ENCODE measurements around the gene INTS6. TPM values are rescaled to one million over a fixed set of nuclear protein-coding genes. Genes with fewer than 3 reads are reported as not detected.

The INTS6 gene
- total and polyA plus RNA-seq, 7 experiments from 2014 or later: 23.7 to 67.0 (median 61.9) TPM

- Mint-ChIP-seq H3K4me3 (no peak overlapping the region), H3K36me3 (peaks cover 0 to 3% (median 0%) of the 10 kb centered on the region in 5 donors), H3K27me3 (no peaks in the 10 kb centered on the region), H3K4me1 (peaks cover 0 to 8% (median 0%) of the 10 kb centered on the region in 7 donors), H3K27ac (no peak overlapping the region), H3K9me3 (no peaks in the 10 kb centered on the region)
- intact Hi-C loops (cut with micrococcal nuclease): no loop called here
- no peaks in the 10 kb centered on the region for H3K36me3 ChIP-seq (ENCODE audit: control insufficient read depth in 2 of 3, insufficient read depth in 3 of 3, low read length in 3 of 3)
- no peak for ATAC-seq
- DNase-seq: no peak
- no peaks in the 10 kb centered on the region for H3K9me3 ChIP-seq (ENCODE audit: control insufficient read depth in 2 of 3, low read length in 3 of 3)
- no peak overlapping the region for H3K4me3 ChIP-seq (ENCODE audit: low read length)
- H3K27ac ChIP-seq (ENCODE audit: low read depth, low read length): no peak overlapping the region
- no peaks in the 10 kb centered on the region for H3K27me3 ChIP-seq (ENCODE audit: control insufficient read depth in 2 of 2, insufficient read depth in 2 of 2, low read length in 2 of 2)
- ChIA-PET POLR2A (no interaction called here), CTCF (no interaction called here)
- no peaks in the 10 kb centered on the region for H3K4me1 ChIP-seq (ENCODE audit: control insufficient read depth in 2 of 2, insufficient read depth in 2 of 2, low read length in 2 of 2)
These were observed 111.0 kb downstream of the INTS6 start for GRCh38 chr13:51341791-51342190.

GRCh38 chr13:51341232-51341631 lies 111.6 kb downstream of the INTS6 start:
- H3K27ac Mint-ChIP-seq: no peak overlapping the region
- peaks cover 0 to 3% (median 0%) of the 10 kb centered on the region in 5 donors for H3K36me3 Mint-ChIP-seq
- no peaks in the 10 kb centered on the region for H3K27me3 Mint-ChIP-seq
- Histone ChIP-seq H3K36me3 (ENCODE audit: control insufficient read depth in 2 of 3, insufficient read depth in 3 of 3, low read length in 3 of 3) (no peaks in the 10 kb centered on the region), H3K27me3 (ENCODE audit: control insufficient read depth in 2 of 2, insufficient read depth in 2 of 2, low read length in 2 of 2) (no peaks in the 10 kb centered on the region), H3K27ac (ENCODE audit: low read depth, low read length) (no peak overlapping the region), H3K9me3 (ENCODE audit: control insufficient read depth in 2 of 3, low read length in 3 of 3) (no peaks in the 10 kb centered on the region), H3K4me1 (ENCODE audit: control insufficient read depth in 2 of 2, insufficient read depth in 2 of 2, low read length in 2 of 2) (no peaks in the 10 kb centered on the region), H3K4me3 (ENCODE audit: low read length) (no peak overlapping the region)
- no peak overlapping the region for H3K4me3 Mint-ChIP-seq
- intact Hi-C loops (cut with micrococcal nuclease): no loop called here
- ChIA-PET CTCF (no interaction called here), POLR2A (no interaction called here)
- DNase-seq: no peak
- no peaks in the 10 kb centered on the region for H3K9me3 Mint-ChIP-seq
- H3K4me1 Mint-ChIP-seq: peaks cover 0 to 8% (median 0%) of the 10 kb centered on the region in 7 donors
- peak; percentile 20 for ATAC-seq

GRCh38 chr13:51339952-51340732 lies 112.7 kb downstream of the INTS6 start:
- peaks cover 0 to 2% (median 0%) of the 10 kb centered on the region in 5 donors for H3K36me3 Mint-ChIP-seq
- ChIA-PET POLR2A (no interaction called here), CTCF (no interaction called here)
- Histone ChIP-seq H3K4me3 (ENCODE audit: low read length) (no peak overlapping the region), H3K27me3 (ENCODE audit: control insufficient read depth in 2 of 2, insufficient read depth in 2 of 2, low read length in 2 of 2) (no peaks in the 10 kb centered on the region), H3K27ac (ENCODE audit: low read depth, low read length) (no peak overlapping the region), H3K36me3 (ENCODE audit: control insufficient read depth in 2 of 3, insufficient read depth in 3 of 3, low read length in 3 of 3) (no peaks in the 10 kb centered on the region), H3K9me3 (ENCODE audit: control insufficient read depth in 2 of 3, low read length in 3 of 3) (no peaks in the 10 kb centered on the region), H3K4me1 (ENCODE audit: control insufficient read depth in 2 of 2, insufficient read depth in 2 of 2, low read length in 2 of 2) (no peaks in the 10 kb centered on the region)
- no peak for DNase-seq
- H3K27ac Mint-ChIP-seq: no peak overlapping the region
- peaks cover 0 to 8% (median 0%) of the 10 kb centered on the region in 7 donors for H3K4me1 Mint-ChIP-seq
- no peaks in the 10 kb centered on the region for H3K27me3 Mint-ChIP-seq
- no peak overlapping the region for H3K4me3 Mint-ChIP-seq
- intact Hi-C loops (cut with micrococcal nuclease): no loop called here
- no peaks in the 10 kb centered on the region for H3K9me3 Mint-ChIP-seq
- ATAC-seq: no peak

- Mint-ChIP-seq H3K36me3 (peaks cover 0 to 5% (median 0%) of the 10 kb centered on the region in 5 donors), H3K27me3 (no peaks in the 10 kb centered on the region), H3K4me1 (peaks cover 0 to 8% (median 0%) of the 10 kb centered on the region in 7 donors), H3K9me3 (no peaks in the 10 kb centered on the region), H3K4me3 (no peak within 1 kb of the TSS), H3K27ac (no peak within 1 kb of the TSS)
- DNase-seq (no peak), ATAC-seq (no peak)
- Histone ChIP-seq H3K4me3 (ENCODE audit: low read length) (no peak within 1 kb of the TSS), H3K36me3 (ENCODE audit: control insufficient read depth in 2 of 3, insufficient read depth in 3 of 3, low read length in 3 of 3) (no peaks in the 10 kb centered on the region), H3K4me1 (ENCODE audit: control insufficient read depth in 2 of 2, insufficient read depth in 2 of 2, low read length in 2 of 2) (no peaks in the 10 kb centered on the region), H3K27me3 (ENCODE audit: control insufficient read depth in 2 of 2, insufficient read depth in 2 of 2, low read length in 2 of 2) (no peaks in the 10 kb centered on the region), H3K27ac (ENCODE audit: low read depth, low read length) (no peak within 1 kb of the TSS), H3K9me3 (ENCODE audit: control insufficient read depth in 2 of 3, low read length in 3 of 3) (no peaks in the 10 kb centered on the region)
- ChIA-PET CTCF (no interaction called here), POLR2A (no interaction called here)
- intact Hi-C loops (cut with micrococcal nuclease): no loop called here
These were observed 113.5 kb downstream of the INTS6 start, which contains the start of gene SERPINE3 for GRCh38 chr13:51339354-51339753. Gene SERPINE3 (plus strand): TSS chr13:51339691. CDS start chr13:51341092, 1,401 bp downstream.

- Histone ChIP-seq H3K27me3 (ENCODE audit: control insufficient read depth in 2 of 2, insufficient read depth in 2 of 2, low read length in 2 of 2) (no peaks in the 10 kb centered on the region), H3K27ac (ENCODE audit: low read depth, low read length) (no peak overlapping the region), H3K9me3 (ENCODE audit: control insufficient read depth in 2 of 3, low read length in 3 of 3) (no peaks in the 10 kb centered on the region), H3K36me3 (ENCODE audit: control insufficient read depth in 2 of 3, insufficient read depth in 3 of 3, low read length in 3 of 3) (no peaks in the 10 kb centered on the region), H3K4me3 (ENCODE audit: low read length) (no peak overlapping the region), H3K4me1 (ENCODE audit: control insufficient read depth in 2 of 2, insufficient read depth in 2 of 2, low read length in 2 of 2) (no peaks in the 10 kb centered on the region)
- Mint-ChIP-seq H3K9me3 (peaks cover 0 to 2% (median 0%) of the 10 kb centered on the region in 11 donors), H3K27ac (no peak overlapping the region), H3K4me3 (no peak overlapping the region), H3K36me3 (peaks cover 0 to 5% (median 0%) of the 10 kb centered on the region in 5 donors), H3K27me3 (no peaks in the 10 kb centered on the region), H3K4me1 (peaks cover 6 to 13% (median 9%) of the 10 kb centered on the region in 7 donors)
- CTCF ChIA-PET: no interaction called here
- intact Hi-C loops (cut with micrococcal nuclease): no loop called here
- POLR2A ChIA-PET: no interaction called here
- DNase-seq: no peak
- ATAC-seq: no peak
These were observed 116.1 kb downstream of the INTS6 start for GRCh38 chr13:51336746-51337145.

GRCh38 chr13:51333826-51334225 lies 119.0 kb downstream of the INTS6 start:
- H3K9me3 ChIP-seq (ENCODE audit: control insufficient read depth in 2 of 3, low read length in 3 of 3): no peaks in the 10 kb centered on the region
- ATAC-seq (no peak), DNase-seq (no peak)
- Mint-ChIP-seq H3K36me3 (peaks cover 0 to 5% (median 0%) of the 10 kb centered on the region in 5 donors), H3K27ac (no peak overlapping the region), H3K4me1 (peaks cover 14 to 23% (median 17%) of the 10 kb centered on the region in 7 donors), H3K27me3 (no peaks in the 10 kb centered on the region), H3K9me3 (peaks cover 0 to 2% (median 0%) of the 10 kb centered on the region in 11 donors), H3K4me3 (no peak overlapping the region)
- no peak overlapping the region for H3K4me3 ChIP-seq (ENCODE audit: low read length)
- H3K27me3 ChIP-seq (ENCODE audit: control insufficient read depth in 2 of 2, insufficient read depth in 2 of 2, low read length in 2 of 2): no peaks in the 10 kb centered on the region
- H3K27ac ChIP-seq (ENCODE audit: low read depth, low read length): no peak overlapping the region
- no peaks in the 10 kb centered on the region for H3K4me1 ChIP-seq (ENCODE audit: control insufficient read depth in 2 of 2, insufficient read depth in 2 of 2, low read length in 2 of 2)
- ChIA-PET POLR2A (no interaction called here), CTCF (no interaction called here)
- no peaks in the 10 kb centered on the region for H3K36me3 ChIP-seq (ENCODE audit: control insufficient read depth in 2 of 3, insufficient read depth in 3 of 3, low read length in 3 of 3)
- intact Hi-C loops (cut with micrococcal nuclease): no loop called here

GRCh38 chr13:51333421-51333820 lies 119.4 kb downstream of the INTS6 start:
- ChIA-PET POLR2A (no interaction called here), CTCF (no interaction called here)
- no peak overlapping the region for H3K27ac Mint-ChIP-seq
- H3K27ac ChIP-seq (ENCODE audit: low read depth, low read length): no peak overlapping the region
- no peak for DNase-seq
- H3K4me3 Mint-ChIP-seq: no peak overlapping the region
- peaks cover 0 to 5% (median 0%) of the 10 kb centered on the region in 5 donors for H3K36me3 Mint-ChIP-seq
- no peaks in the 10 kb centered on the region for H3K4me1 ChIP-seq (ENCODE audit: control insufficient read depth in 2 of 2, insufficient read depth in 2 of 2, low read length in 2 of 2)
- H3K4me1 Mint-ChIP-seq: peaks cover 14 to 23% (median 17%) of the 10 kb centered on the region in 7 donors
- peaks cover 0 to 2% (median 0%) of the 10 kb centered on the region in 11 donors for H3K9me3 Mint-ChIP-seq
- no peak for ATAC-seq
- intact Hi-C loops (cut with micrococcal nuclease): no loop called here
- no peaks in the 10 kb centered on the region for H3K27me3 Mint-ChIP-seq
- no peaks in the 10 kb centered on the region for H3K36me3 ChIP-seq (ENCODE audit: control insufficient read depth in 2 of 3, insufficient read depth in 3 of 3, low read length in 3 of 3)
- no peak overlapping the region for H3K4me3 ChIP-seq (ENCODE audit: low read length)
- no peaks in the 10 kb centered on the region for H3K9me3 ChIP-seq (ENCODE audit: control insufficient read depth in 2 of 3, low read length in 3 of 3)
- no peaks in the 10 kb centered on the region for H3K27me3 ChIP-seq (ENCODE audit: control insufficient read depth in 2 of 2, insufficient read depth in 2 of 2, low read length in 2 of 2)
